ENCODE results near the gene CELF4. TPM values are rescaled to one million over a fixed set of nuclear protein-coding genes. Genes with fewer than 3 reads are reported as not detected.

CELF4 gene
- polyA plus RNA-seq, 1 experiment, result not detected

DNA sequence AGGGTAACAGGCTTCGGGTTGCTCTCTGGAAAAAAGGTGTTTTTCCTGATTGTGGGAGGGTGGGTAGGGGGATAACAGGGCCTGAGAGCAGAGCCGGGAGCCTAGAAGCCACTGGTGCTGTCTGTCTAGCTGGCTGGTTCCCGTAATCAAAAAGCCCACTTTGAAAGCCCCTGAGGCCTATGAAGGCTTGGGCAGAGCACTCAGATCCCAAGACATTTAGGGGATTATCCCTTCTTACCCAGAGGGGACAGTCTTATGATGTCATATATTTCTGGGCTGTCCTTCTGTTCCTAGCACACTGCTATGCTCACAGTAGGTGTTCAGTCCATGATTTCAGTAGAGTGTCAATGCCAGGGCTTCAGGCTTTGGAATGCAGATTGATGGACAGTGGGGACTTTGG is 45.1 kb downstream of the CELF4 start:
- Histone ChIP-seq H3K4me3 (ENCODE audit: low read depth, low read length) (no peak overlapping the region), H3K9me3 (ENCODE audit: control insufficient read depth, insufficient read depth, low read length) (no peaks in the 10 kb centered on the region), H3K27me3 (ENCODE audit: control insufficient read depth, insufficient read depth, low read length) (peaks cover 25% of the 10 kb centered on the region), H3K27ac (ENCODE audit: low read depth, low read length) (no peak overlapping the region)
- no peak for DNase-seq (ENCODE audit: low read depth, low spot score)
- POLR2A ChIA-PET, result no interaction called here
- TF ChIP-seq, protein P1, sequence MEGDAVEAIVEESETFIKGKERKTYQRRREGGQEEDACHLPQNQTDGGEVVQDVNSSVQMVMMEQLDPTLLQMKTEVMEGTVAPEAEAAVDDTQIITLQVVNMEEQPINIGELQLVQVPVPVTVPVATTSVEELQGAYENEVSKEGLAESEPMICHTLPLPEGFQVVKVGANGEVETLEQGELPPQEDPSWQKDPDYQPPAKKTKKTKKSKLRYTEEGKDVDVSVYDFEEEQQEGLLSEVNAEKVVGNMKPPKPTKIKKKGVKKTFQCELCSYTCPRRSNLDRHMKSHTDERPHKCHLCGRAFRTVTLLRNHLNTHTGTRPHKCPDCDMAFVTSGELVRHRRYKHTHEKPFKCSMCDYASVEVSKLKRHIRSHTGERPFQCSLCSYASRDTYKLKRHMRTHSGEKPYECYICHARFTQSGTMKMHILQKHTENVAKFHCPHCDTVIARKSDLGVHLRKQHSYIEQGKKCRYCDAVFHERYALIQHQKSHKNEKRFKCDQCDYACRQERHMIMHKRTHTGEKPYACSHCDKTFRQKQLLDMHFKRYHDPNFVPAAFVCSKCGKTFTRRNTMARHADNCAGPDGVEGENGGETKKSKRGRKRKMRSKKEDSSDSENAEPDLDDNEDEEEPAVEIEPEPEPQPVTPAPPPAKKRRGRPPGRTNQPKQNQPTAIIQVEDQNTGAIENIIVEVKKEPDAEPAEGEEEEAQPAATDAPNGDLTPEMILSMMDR (IDR thresholded peaks at IDR 0.05; ENCODE audit: low read depth, low read length), result no peak
- CTCF ChIA-PET, result no interaction called here

DNA sequence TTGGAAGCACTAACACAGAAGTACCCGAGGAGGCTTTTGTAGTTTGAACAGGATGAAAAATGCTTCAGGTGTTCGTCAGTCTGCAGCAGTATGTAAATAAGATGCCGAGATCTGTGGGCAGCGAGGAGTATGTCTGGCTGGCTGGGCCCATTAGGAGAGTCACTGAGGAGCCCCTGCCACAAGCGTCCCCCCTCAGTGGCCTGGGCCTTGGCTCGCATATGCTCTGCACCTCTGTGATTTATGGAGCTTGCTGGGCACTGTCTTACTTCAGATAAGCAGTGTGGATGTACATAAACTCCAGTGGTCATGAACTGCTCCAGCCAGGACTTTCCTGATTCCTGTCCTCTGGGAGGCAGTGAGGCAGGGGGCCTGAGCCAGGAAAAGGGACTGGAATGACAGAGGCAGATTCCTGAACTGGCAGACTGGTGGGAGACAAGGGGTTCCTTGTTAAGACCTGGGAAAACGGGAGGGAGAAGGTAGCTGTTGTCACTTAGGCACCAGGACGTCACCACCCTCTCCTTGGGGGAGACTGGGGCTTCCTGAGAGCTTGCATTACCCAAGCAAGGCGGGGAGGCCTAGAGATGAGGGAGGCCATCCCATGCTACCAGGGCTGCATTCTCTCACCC is 46.0 kb downstream of the CELF4 start:
- Histone ChIP-seq H3K4me3 (ENCODE audit: low read depth, low read length) (no peak overlapping the region), H3K9me3 (ENCODE audit: control insufficient read depth, insufficient read depth, low read length) (no peaks in the 10 kb centered on the region), H3K27ac (ENCODE audit: low read depth, low read length) (no peak overlapping the region), H3K27me3 (ENCODE audit: control insufficient read depth, insufficient read depth, low read length) (peaks cover 18% of the 10 kb centered on the region)
- DNase-seq (ENCODE audit: low read depth, low spot score), result no peak
- TF ChIP-seq, protein P1 (IDR thresholded peaks at IDR 0.05; ENCODE audit: low read depth, low read length), result no peak
- POLR2A ChIA-PET, result no interaction called here
- CTCF ChIA-PET, result no interaction called here

DNA sequence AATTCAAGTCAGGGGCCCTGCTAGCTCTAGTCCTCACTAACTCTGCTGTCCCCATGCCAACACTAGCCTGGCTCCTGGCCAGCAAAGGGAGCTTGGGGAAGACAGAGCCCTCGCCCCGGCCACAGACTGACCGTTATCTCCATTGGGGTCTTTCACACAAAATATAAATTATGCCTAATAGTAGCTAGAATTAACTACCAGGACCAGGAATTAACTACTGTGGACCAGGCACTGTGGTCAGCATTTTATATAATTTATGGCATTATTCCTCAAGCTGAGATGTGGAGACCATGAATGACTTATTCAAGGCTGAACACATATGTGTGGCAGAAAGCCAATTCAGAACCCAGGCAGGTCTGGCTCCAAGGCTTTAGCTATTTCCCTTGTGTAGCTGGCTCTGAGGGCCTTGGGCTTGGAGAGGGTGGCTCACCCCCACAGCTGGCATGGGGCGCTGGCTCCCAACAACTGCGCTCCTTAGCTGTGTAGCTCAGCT is 49.2 kb downstream of the CELF4 start:
- Histone ChIP-seq H3K27ac (ENCODE audit: low read depth, low read length) (no peak overlapping the region), H3K27me3 (ENCODE audit: control insufficient read depth, insufficient read depth, low read length) (no peaks in the 10 kb centered on the region), H3K9me3 (ENCODE audit: control insufficient read depth, insufficient read depth, low read length) (no peaks in the 10 kb centered on the region), H3K4me3 (ENCODE audit: low read depth, low read length) (no peak overlapping the region)
- no peak for DNase-seq (ENCODE audit: low read depth, low spot score)
- ChIA-PET POLR2A (no interaction called here), CTCF (no interaction called here)
- TF ChIP-seq, protein P1 (IDR thresholded peaks at IDR 0.05; ENCODE audit: low read depth, low read length), result no peak

DNA sequence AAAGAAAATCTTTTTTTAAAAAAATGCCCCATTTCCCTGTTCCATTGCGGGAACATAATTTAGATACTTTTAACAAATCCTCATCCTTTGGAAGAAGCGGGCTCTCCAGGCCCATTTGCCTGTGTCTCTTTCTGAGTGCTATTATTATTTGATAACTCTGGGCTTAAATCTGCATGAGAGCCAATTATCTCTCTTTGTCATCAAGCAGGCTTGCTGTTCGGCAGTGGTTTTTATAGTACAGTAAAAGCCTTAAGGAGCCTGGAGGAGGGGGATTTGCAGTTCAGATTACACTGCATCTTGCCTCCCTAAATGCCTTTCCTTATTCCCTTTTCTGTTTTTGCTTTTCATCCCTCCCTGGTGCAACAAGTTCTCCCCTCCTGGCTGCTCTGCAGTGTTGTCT is 50.6 kb downstream of the CELF4 start:
- ChIA-PET POLR2A (no interaction called here), CTCF (interaction anchor here (1.2 kb wide), 1 partner anchor 40 kb away, joined by 3 read pairs; no protein-coding TSS in a partner anchor)
- no peak for DNase-seq (ENCODE audit: low read depth, low spot score)
- H3K27me3 ChIP-seq (ENCODE audit: control insufficient read depth, insufficient read depth, low read length), result no peaks in the 10 kb centered on the region
- TF ChIP-seq, protein P1 (IDR thresholded peaks at IDR 0.05; ENCODE audit: low read depth, low read length), result no peak
- H3K4me3 ChIP-seq (ENCODE audit: low read depth, low read length), result no peak overlapping the region
- no peak overlapping the region for H3K27ac ChIP-seq (ENCODE audit: low read depth, low read length)
- H3K9me3 ChIP-seq (ENCODE audit: control insufficient read depth, insufficient read depth, low read length), result no peaks in the 10 kb centered on the region; the same call in 1 of the 2 replicates

DNA sequence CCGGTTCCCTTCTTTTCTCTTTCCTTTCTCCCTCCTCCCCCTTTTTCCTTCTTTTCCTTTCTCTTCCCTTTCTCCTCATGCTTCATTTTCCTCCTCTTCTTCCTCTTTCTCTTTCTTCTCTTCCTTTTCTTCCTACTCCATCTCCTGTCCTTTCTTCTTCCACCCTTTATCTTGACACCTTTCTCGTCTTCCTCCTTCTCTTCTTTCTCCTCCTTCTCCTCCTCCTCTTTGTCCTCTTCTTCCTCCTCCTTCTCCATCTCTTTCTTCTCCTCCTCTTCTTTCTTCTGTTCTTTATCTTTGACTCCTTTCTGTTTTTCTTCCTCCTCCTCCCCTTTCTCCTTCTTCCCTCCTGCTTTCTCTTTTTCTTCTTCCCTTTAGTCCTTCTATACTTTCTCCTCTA is 53.2 kb downstream of the CELF4 start:
- Histone ChIP-seq H3K27ac (ENCODE audit: low read depth, low read length) (no peak overlapping the region), H3K4me3 (ENCODE audit: low read depth, low read length) (no peak overlapping the region), H3K9me3 (ENCODE audit: control insufficient read depth, insufficient read depth, low read length) (no peaks in the 10 kb centered on the region; the same call in 1 of the 2 replicates), H3K27me3 (ENCODE audit: control insufficient read depth, insufficient read depth, low read length) (no peaks in the 10 kb centered on the region)
- POLR2A ChIA-PET, result no interaction called here
- no peak for DNase-seq (ENCODE audit: low read depth, low spot score)
- CTCF ChIA-PET, result no interaction called here
- TF ChIP-seq, protein P1 (IDR thresholded peaks at IDR 0.05; ENCODE audit: low read depth, low read length), result no peak

Measured in AG04450 (cell line).